ENCODE data around the gene RAX.

Gene RAX

GRCh38 chr18:59282341-59282740 lies 9.1 kb upstream of the RAX start:
- no peak overlapping the region for H3K27ac ChIP-seq
- H3K4me2 ChIP-seq (ENCODE audit: low read length) = no peak overlapping the region
- H3K9me3 ChIP-seq (ENCODE audit: control insufficient read depth, low read length) = no peaks in the 10 kb centered on the region
- H3K4me3 ChIP-seq (ENCODE audit: low read depth, low read length) = no peak overlapping the region
- no peaks in the 10 kb centered on the region for H3K4me1 ChIP-seq
- H2AFZ ChIP-seq = no peak overlapping the region
- H3K9ac ChIP-seq = no peak overlapping the region
- TF ChIP-seq, protein P1, sequence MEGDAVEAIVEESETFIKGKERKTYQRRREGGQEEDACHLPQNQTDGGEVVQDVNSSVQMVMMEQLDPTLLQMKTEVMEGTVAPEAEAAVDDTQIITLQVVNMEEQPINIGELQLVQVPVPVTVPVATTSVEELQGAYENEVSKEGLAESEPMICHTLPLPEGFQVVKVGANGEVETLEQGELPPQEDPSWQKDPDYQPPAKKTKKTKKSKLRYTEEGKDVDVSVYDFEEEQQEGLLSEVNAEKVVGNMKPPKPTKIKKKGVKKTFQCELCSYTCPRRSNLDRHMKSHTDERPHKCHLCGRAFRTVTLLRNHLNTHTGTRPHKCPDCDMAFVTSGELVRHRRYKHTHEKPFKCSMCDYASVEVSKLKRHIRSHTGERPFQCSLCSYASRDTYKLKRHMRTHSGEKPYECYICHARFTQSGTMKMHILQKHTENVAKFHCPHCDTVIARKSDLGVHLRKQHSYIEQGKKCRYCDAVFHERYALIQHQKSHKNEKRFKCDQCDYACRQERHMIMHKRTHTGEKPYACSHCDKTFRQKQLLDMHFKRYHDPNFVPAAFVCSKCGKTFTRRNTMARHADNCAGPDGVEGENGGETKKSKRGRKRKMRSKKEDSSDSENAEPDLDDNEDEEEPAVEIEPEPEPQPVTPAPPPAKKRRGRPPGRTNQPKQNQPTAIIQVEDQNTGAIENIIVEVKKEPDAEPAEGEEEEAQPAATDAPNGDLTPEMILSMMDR (IDR thresholded peaks at IDR 0.05) = no peak
- H3K36me3 ChIP-seq (ENCODE audit: control insufficient read depth, insufficient read depth, low read length) = no peaks in the 10 kb centered on the region
- no peaks in the 10 kb centered on the region for H3K79me2 ChIP-seq
- H3K27me3 ChIP-seq (ENCODE audit: control insufficient read depth, insufficient read depth, low read length) = no peaks in the 10 kb centered on the region

DNA sequence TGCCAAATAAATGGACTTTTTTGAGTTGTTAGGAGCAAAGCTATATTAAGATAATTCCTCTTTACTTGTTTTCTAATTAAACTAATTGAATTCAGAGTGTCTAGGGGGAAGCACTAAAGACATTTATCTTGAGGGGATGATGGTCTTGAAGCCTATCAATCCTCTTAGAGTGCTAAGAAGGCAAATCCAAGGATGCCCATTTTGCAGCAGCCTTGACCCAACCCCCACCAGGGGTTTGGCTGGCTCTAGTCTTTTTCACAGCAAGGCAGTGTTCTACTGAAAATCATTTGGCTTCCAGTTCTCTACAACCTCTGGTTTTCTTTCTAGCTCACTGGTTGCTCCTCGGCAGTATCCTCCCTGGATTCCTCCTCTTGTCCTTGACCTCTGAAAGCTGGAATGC lies 6.5 kb upstream of the RAX start:
- Histone ChIP-seq H3K4me2 (ENCODE audit: low read length) (no peak overlapping the region), H3K4me1 (no peaks in the 10 kb centered on the region), H2AFZ (no peak overlapping the region), H3K4me3 (ENCODE audit: low read depth, low read length) (no peak overlapping the region), H3K79me2 (no peaks in the 10 kb centered on the region), H3K36me3 (ENCODE audit: control insufficient read depth, insufficient read depth, low read length) (no peaks in the 10 kb centered on the region), H3K9me3 (ENCODE audit: control insufficient read depth, low read length) (no peaks in the 10 kb centered on the region), H3K27me3 (ENCODE audit: control insufficient read depth, insufficient read depth, low read length) (no peaks in the 10 kb centered on the region), H3K27ac (no peak overlapping the region), H3K9ac (no peak overlapping the region)
- TF ChIP-seq, protein P1 (IDR thresholded peaks at IDR 0.05) = no peak

- no peak overlapping the region for H3K9ac ChIP-seq
- no peak overlapping the region for H2AFZ ChIP-seq
- H3K4me1 ChIP-seq = no peaks in the 10 kb centered on the region
- no peaks in the 10 kb centered on the region for H3K27me3 ChIP-seq (ENCODE audit: control insufficient read depth, insufficient read depth, low read length)
- TF ChIP-seq, protein P1 (IDR thresholded peaks at IDR 0.05) = no peak
- H3K9me3 ChIP-seq (ENCODE audit: control insufficient read depth, low read length) = no peaks in the 10 kb centered on the region
- H3K4me3 ChIP-seq (ENCODE audit: low read depth, low read length) = no peak overlapping the region
- H3K36me3 ChIP-seq (ENCODE audit: control insufficient read depth, insufficient read depth, low read length) = no peaks in the 10 kb centered on the region
- no peak overlapping the region for H3K4me2 ChIP-seq (ENCODE audit: low read length)
- no peak overlapping the region for H3K27ac ChIP-seq
- no peaks in the 10 kb centered on the region for H3K79me2 ChIP-seq
Measured at GRCh38 chr18:59279193-59279592, 5.9 kb upstream of the RAX start.

- H3K4me2 ChIP-seq (ENCODE audit: low read length) = no peak overlapping the region
- TF ChIP-seq, protein P1 (IDR thresholded peaks at IDR 0.05) = no peak
Measured at GRCh38 chr18:59278793-59279192, 5.5 kb upstream of the RAX start.

DNA sequence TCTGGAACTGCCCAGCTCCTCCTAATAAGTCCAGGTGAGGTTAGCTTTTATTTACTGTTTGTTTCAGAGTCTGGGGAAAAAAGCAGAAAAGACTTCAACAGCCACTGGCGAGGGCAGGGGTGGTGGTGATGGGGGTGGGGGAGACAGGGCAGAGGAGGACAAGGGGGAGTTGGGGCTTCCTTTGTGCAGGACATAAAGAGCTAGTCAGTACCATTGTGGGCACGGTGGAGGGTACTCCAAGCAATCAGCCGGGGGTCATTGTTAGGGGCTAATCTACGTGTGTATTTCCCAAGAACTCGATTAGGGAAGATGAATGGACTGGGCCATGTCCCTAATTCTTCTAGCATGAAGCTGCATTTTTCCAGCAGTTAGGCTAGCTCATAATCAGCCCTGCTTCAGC lies 2.8 kb upstream of the RAX start:
- Histone ChIP-seq H3K4me2 (ENCODE audit: low read length) (no peak overlapping the region), H3K36me3 (ENCODE audit: control insufficient read depth, insufficient read depth, low read length) (no peaks in the 10 kb centered on the region), H3K27ac (no peak overlapping the region), H3K9me3 (ENCODE audit: control insufficient read depth, low read length) (no peaks in the 10 kb centered on the region), H3K27me3 (ENCODE audit: control insufficient read depth, insufficient read depth, low read length) (peaks cover 14% of the 10 kb centered on the region), H3K79me2 (no peaks in the 10 kb centered on the region), H2AFZ (no peak overlapping the region), H3K4me3 (ENCODE audit: low read depth, low read length) (no peak overlapping the region), H3K4me1 (no peaks in the 10 kb centered on the region), H3K9ac (no peak overlapping the region)
- TF ChIP-seq, protein P1 (IDR thresholded peaks at IDR 0.05) = no peak

More at GRCh38 chr18:59278793-59279192, 5.5 kb upstream of the RAX start:
- no peak overlapping the region for H3K27ac ChIP-seq
- H3K4me1 ChIP-seq = no peaks in the 10 kb centered on the region
- no peak overlapping the region for H3K9ac ChIP-seq
- peaks cover 4% of the 10 kb centered on the region for H3K27me3 ChIP-seq (ENCODE audit: control insufficient read depth, insufficient read depth, low read length)
- H3K9me3 ChIP-seq (ENCODE audit: control insufficient read depth, low read length) = no peaks in the 10 kb centered on the region
- H3K36me3 ChIP-seq (ENCODE audit: control insufficient read depth, insufficient read depth, low read length) = no peaks in the 10 kb centered on the region
- no peak overlapping the region for H3K4me3 ChIP-seq (ENCODE audit: low read depth, low read length)
- no peaks in the 10 kb centered on the region for H3K79me2 ChIP-seq
- no peak overlapping the region for H2AFZ ChIP-seq
